CD14-positive monocyte (primary cell): ENCODE results near the gene SUPT16H. TPM values are rescaled to one million over a fixed set of nuclear protein-coding genes. Genes with fewer than 3 reads are reported as not detected.
"Not testable (repeated sequence)": the region's sequence is repeated elsewhere in the genome, so short reads cannot be mapped to it uniquely, and the experiment has no call there.

Experiments
- DNase-seq, 3 donors: peaks; one replicate each; pipeline ENCODE4 v3.0.0-alpha.2; 2011 to 2022
- H2AFZ ChIP-seq: 2 replicates; pipeline ENCODE4 v1.6.0; 2012; ENCODE audit warnings: mild to moderate bottlenecking, low read depth, low read length, inconsistent platforms; ENCODE audit not compliant: insufficient read depth, poor library complexity, severe bottlenecking
- H3K27ac ChIP-seq, 2 donors: 1 replicate in 1 of 2; 2 replicates in 1 of 2; pipeline ENCODE4 v1.5.1; 2012 to 2013; ENCODE audit warnings: low read length in 2 of 2, control low read depth in 1 of 2, inconsistent platforms in 1 of 2, low read depth in 1 of 2, mild to moderate bottlenecking in 1 of 2
- H3K27me3 ChIP-seq, 2 donors: one replicate each; pipeline versions ENCODE4 v1.6.0 to v1.6.1; 2011 to 2013; ENCODE audit warnings: low read length in 2 of 2; ENCODE audit not compliant: control insufficient read depth in 2 of 2, insufficient read depth in 2 of 2
- H3K36me3 ChIP-seq, 2 donors: replicated peaks in 1 of 2; 1 replicate in 1 of 2; 2 replicates in 1 of 2; pipeline versions ENCODE4 v1.5.1 to v1.6.1; 2012 to 2013; ENCODE audit warnings: low read length in 2 of 2, control low read depth in 1 of 2, inconsistent platforms in 1 of 2, mild to moderate bottlenecking in 1 of 2; ENCODE audit not compliant: insufficient read depth in 2 of 2, control insufficient read depth in 1 of 2
- H3K4me1 ChIP-seq, 2 donors: 1 replicate in 1 of 2; 2 replicates in 1 of 2; pipeline versions ENCODE4 v1.5.1 to v1.6.1; 2012 to 2013; ENCODE audit warnings: low read length in 2 of 2, control low read depth in 1 of 2, inconsistent platforms in 1 of 2, mild to moderate bottlenecking in 1 of 2, moderate library complexity in 1 of 2; ENCODE audit not compliant: insufficient read depth in 2 of 2, control insufficient read depth in 1 of 2
- H3K4me2 ChIP-seq: replicated peaks from 2 replicates; pipeline ENCODE3; 2012; ENCODE audit warnings: low read length, moderate library complexity, mild to moderate bottlenecking; ENCODE audit not compliant: poor library complexity, severe bottlenecking; ENCODE audit errors: extremely low read depth
- H3K4me3 ChIP-seq, 3 experiments: fragments of 200-600 bp in 1 of 3; sonication (generic) in 1 of 3; replicated peaks in 1 of 3; 1 replicate in 2 of 3; 2 replicates in 1 of 3; pipeline ENCODE4 v1.5.1; 2011 to 2013; ENCODE audit warnings: low read length in 3 of 3, mild to moderate bottlenecking in 3 of 3, control low read depth in 2 of 3, low read depth in 2 of 3, inconsistent platforms in 1 of 3, moderate library complexity in 1 of 3
- H3K79me2 ChIP-seq: 2 replicates; pipeline ENCODE4 v1.6.0; 2012; ENCODE audit warnings: mild to moderate bottlenecking, control low read depth, inconsistent platforms, low read length, moderate library complexity; ENCODE audit not compliant: insufficient read depth
- H3K9ac ChIP-seq: 2 replicates; pipeline ENCODE4 v1.6.0; 2017; ENCODE audit warnings: low read length, mild to moderate bottlenecking; ENCODE audit not compliant: insufficient read depth, poor library complexity, severe bottlenecking
- H3K9me3 ChIP-seq, 2 donors: replicated peaks in 1 of 2; 1 replicate in 1 of 2; 2 replicates in 1 of 2; pipeline versions ENCODE4 v1.5.1 to v1.6.1; 2012 to 2013; ENCODE audit warnings: low read length in 2 of 2, control low read depth in 1 of 2; ENCODE audit not compliant: control insufficient read depth in 1 of 2, insufficient read depth in 1 of 2
- H4K20me1 ChIP-seq: 2 replicates; pipeline ENCODE4 v1.6.0; 2012; ENCODE audit warnings: mild to moderate bottlenecking, low read length, control low read depth, moderate library complexity; ENCODE audit not compliant: insufficient read depth
- H3K27ac Mint-ChIP-seq, 7 donors: one replicate each; pipeline ENCODE4 v1.8.0; 2020; ENCODE audit warnings: mild to moderate bottlenecking in 7 of 7, mixed read lengths in 7 of 7, moderate library complexity in 6 of 7, inconsistent platforms in 2 of 7
- H3K27me3 Mint-ChIP-seq, 3 donors: one replicate each; pipeline ENCODE4 v1.8.0; 2021 to 2022; ENCODE audit warnings: low read depth in 3 of 3, mild to moderate bottlenecking in 3 of 3, mixed read lengths in 3 of 3, moderate library complexity in 3 of 3, inconsistent platforms in 1 of 3
- H3K36me3 Mint-ChIP-seq, 2 donors: one replicate each; pipeline ENCODE4 v1.8.0; 2020; ENCODE audit warnings: mixed read lengths in 2 of 2, inconsistent platforms in 1 of 2, mild to moderate bottlenecking in 1 of 2
- H3K4me1 Mint-ChIP-seq: one replicate; pipeline ENCODE4 v1.8.0; 2020; ENCODE audit warnings: mild to moderate bottlenecking, mixed read lengths
- H3K4me3 Mint-ChIP-seq, 2 donors: one replicate each; pipeline ENCODE4 v1.8.0; 2020; ENCODE audit warnings: mild to moderate bottlenecking in 2 of 2, mixed read lengths in 2 of 2, moderate library complexity in 1 of 2
- H3K9me3 Mint-ChIP-seq, 7 donors: one replicate each; pipeline ENCODE4 v1.8.0; 2020 to 2022; ENCODE audit warnings: mixed read lengths in 7 of 7, mild to moderate bottlenecking in 6 of 7, moderate library complexity in 6 of 7, inconsistent platforms in 2 of 7
- WGBS: methylation state at CpG from one replicate; pipeline ENCODE4 v1.1.5; 2013; ENCODE audit warnings: missing lambda C conversion rate; ENCODE audit not compliant: insufficient coverage; 5-methylcytosine and 5-hydroxymethylcytosine counted together
- intact Hi-C, 2 donors: fragments of 100-400 bp; cut with micrococcal nuclease; formaldehyde crosslinking; loops; one replicate each; pipeline versions ENCODE4 v1.15.0 to v1.15.1; 2023
- polyA plus RNA-seq, 3 donors: library from polyadenylated mRNA; depleted of rRNA in 1 of 3; unstranded in 2 of 3; stranded (reverse) in 1 of 3; fragments of 300-500 nt in 2 of 3; fragments of >200 nt in 1 of 3; fragmentation: Illumina TruSeq in 2 of 3; gene quantifications; 1 replicate in 2 of 3; 2 replicates in 1 of 3; pipeline ENCODE4 v1.2.3, GENCODE V29; 2012 to 2021
- TF ChIP-seq, protein P1 (sequence below): fragments of 200-600 bp; IDR thresholded peaks from one replicate; pipeline ENCODE4 v1.8.0; 2022; ENCODE audit warnings: antibody characterized with exemption, mild to moderate bottlenecking

The SUPT16H gene
- polyA plus RNA-seq, 3 donors: 15.7 to 37.3 (median 26.6) TPM

DNA sequence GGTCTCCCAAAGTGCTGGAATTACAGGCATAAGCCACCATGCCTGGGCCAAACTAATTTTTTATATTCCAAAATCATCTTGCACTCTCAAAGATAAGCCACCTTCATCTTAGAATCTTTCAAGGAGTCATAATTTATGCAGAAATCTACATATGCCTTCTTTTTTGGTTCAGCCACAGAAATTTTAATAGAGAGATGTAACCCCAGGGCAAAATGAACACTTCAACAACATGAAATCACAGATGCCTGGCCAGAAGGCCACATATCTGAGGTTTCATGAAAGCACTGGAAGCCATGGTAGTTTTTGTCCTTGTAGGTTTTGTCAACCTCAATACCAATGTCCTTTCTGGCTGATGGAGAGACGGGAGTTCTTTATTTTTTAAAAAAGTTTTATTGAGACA is 9.8 kb downstream of the SUPT16H start:
- Mint-ChIP-seq H3K9me3 (no peaks in the 10 kb centered on the region), H3K4me3 (no peak overlapping the region), H3K4me1 (no peaks in the 10 kb centered on the region), H3K27ac (no peak overlapping the region), H3K36me3 (peaks cover 40 to 65% of the 10 kb centered on the region in 2 donors), H3K27me3 (peaks cover 0 to 1% (median 0%) of the 10 kb centered on the region in 3 donors)
- peaks cover 30% of the 10 kb centered on the region for H4K20me1 ChIP-seq
- no peak overlapping the region for H3K4me2 ChIP-seq
- no peak for DNase-seq
- no peak overlapping the region for H2AFZ ChIP-seq
- H3K36me3 ChIP-seq: peaks cover 35 to 81% of the 10 kb centered on the region in 2 donors
- peaks cover 63% of the 10 kb centered on the region for H3K79me2 ChIP-seq
- intact Hi-C loops: no loop called here
- WGBS: no CpG with 5 or more reads among the region's 1 CpG
- H3K27ac ChIP-seq: no peak overlapping the region
- no peaks in the 10 kb centered on the region for H3K27me3 ChIP-seq
- no peaks in the 10 kb centered on the region for H3K4me1 ChIP-seq
- no peaks in the 10 kb centered on the region for H3K9me3 ChIP-seq
- H3K9ac ChIP-seq: no peak overlapping the region
- TF ChIP-seq, protein P1, sequence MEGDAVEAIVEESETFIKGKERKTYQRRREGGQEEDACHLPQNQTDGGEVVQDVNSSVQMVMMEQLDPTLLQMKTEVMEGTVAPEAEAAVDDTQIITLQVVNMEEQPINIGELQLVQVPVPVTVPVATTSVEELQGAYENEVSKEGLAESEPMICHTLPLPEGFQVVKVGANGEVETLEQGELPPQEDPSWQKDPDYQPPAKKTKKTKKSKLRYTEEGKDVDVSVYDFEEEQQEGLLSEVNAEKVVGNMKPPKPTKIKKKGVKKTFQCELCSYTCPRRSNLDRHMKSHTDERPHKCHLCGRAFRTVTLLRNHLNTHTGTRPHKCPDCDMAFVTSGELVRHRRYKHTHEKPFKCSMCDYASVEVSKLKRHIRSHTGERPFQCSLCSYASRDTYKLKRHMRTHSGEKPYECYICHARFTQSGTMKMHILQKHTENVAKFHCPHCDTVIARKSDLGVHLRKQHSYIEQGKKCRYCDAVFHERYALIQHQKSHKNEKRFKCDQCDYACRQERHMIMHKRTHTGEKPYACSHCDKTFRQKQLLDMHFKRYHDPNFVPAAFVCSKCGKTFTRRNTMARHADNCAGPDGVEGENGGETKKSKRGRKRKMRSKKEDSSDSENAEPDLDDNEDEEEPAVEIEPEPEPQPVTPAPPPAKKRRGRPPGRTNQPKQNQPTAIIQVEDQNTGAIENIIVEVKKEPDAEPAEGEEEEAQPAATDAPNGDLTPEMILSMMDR: no peak
- H3K4me3 ChIP-seq: no peak overlapping the region

DNA sequence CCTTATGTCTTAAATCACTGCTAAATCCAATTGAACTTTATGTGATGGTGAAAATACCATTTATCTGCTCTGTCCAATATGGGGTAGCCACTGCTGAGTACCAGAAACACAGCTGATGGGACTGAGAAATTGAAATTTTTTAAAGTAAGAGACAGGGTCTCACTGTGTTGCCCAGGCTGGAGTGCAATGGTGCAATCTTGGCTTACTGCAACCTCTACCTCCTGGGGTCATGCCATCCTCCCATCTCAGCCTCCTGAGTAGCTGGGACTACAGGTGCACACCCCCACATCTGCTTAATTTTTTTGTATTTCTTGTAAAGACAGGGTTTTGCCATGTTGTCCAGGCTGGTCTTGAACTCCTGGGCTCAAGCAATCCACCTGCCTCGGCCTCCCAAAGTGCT is 11.0 kb downstream of the SUPT16H start:
- H3K27ac ChIP-seq, H3K4me1 Mint-ChIP-seq, H3K9me3 Mint-ChIP-seq, H3K4me1 ChIP-seq, H3K4me2 ChIP-seq, H3K4me3 Mint-ChIP-seq, H3K9ac ChIP-seq, H3K27me3 ChIP-seq, H3K4me3 ChIP-seq, intact Hi-C loops, H3K9me3 ChIP-seq, H2AFZ ChIP-seq, DNase-seq, H3K27me3 Mint-ChIP-seq: not testable (repeated sequence)
- peaks cover 52% of the 10 kb centered on the region for H3K79me2 ChIP-seq
- peaks cover 50 to 73% of the 10 kb centered on the region in 2 donors for H3K36me3 Mint-ChIP-seq
- 100% methylated on average over 1 of the region's 1 CpG for WGBS
- peaks cover 28% of the 10 kb centered on the region for H4K20me1 ChIP-seq
- peak overlapping the region in 1 of 7 donors; percentile 30 for H3K27ac Mint-ChIP-seq
- peaks cover 47 to 85% of the 10 kb centered on the region in 2 donors for H3K36me3 ChIP-seq
